Astrocyte (in vitro differentiated cells and primary cell): ENCODE measurements around the gene CDH13.

Experiments used
- EZH2 ChIP-seq: IDR thresholded peaks from 2 replicates; pipeline ENCODE4 v1.6.1; 2012; ENCODE audit warnings: mild to moderate bottlenecking, low read length, inconsistent platforms; ENCODE audit not compliant: insufficient read depth
- TF ChIP-seq, protein P1 (sequence below): IDR thresholded peaks from 2 replicates; pipeline ENCODE4 v1.5.1; 2011; ENCODE audit warnings: low read depth, mild to moderate bottlenecking, inconsistent platforms, low read length, moderate library complexity; ENCODE audit not compliant: insufficient read depth

GRCh38 chr16:83441517-83441916 is 814.7 kb downstream of the CDH13 start:
- TF ChIP-seq, protein P1, sequence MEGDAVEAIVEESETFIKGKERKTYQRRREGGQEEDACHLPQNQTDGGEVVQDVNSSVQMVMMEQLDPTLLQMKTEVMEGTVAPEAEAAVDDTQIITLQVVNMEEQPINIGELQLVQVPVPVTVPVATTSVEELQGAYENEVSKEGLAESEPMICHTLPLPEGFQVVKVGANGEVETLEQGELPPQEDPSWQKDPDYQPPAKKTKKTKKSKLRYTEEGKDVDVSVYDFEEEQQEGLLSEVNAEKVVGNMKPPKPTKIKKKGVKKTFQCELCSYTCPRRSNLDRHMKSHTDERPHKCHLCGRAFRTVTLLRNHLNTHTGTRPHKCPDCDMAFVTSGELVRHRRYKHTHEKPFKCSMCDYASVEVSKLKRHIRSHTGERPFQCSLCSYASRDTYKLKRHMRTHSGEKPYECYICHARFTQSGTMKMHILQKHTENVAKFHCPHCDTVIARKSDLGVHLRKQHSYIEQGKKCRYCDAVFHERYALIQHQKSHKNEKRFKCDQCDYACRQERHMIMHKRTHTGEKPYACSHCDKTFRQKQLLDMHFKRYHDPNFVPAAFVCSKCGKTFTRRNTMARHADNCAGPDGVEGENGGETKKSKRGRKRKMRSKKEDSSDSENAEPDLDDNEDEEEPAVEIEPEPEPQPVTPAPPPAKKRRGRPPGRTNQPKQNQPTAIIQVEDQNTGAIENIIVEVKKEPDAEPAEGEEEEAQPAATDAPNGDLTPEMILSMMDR = no peak
- no peak for TF ChIP-seq EZH2
